Naive thymus-derived CD4-positive, alpha-beta T cell (primary cell): Measurements from ENCODE around the gene RPUSD1. TPM values are rescaled to one million over a fixed set of nuclear protein-coding genes. Genes with fewer than 3 reads are reported as not detected.
"Not testable (repeated sequence)": the region's sequence is repeated elsewhere in the genome, so short reads cannot be mapped to it uniquely, and the experiment has no call there.

ENCODE experiments used
- ATAC-seq: fragments of 150-1000 bp; cut with Tn5 transposase; 2 replicates; pipeline ENCODE4 v1.10.0; 2021; ENCODE audit warnings: mild to moderate bottlenecking, moderate library complexity
- CTCF ChIA-PET: fragments of 350-600 bp; sonication (Branson Sonifier 250); formaldehyde crosslinking; loops from one replicate; lab custom pipeline; 2021; ENCODE audit warnings: antibody characterized with exemption; lab: Charles Lee
- POLR2A ChIA-PET: fragments of 350-600 bp; sonication (Branson Sonifier 250); formaldehyde crosslinking; loops from one replicate; lab custom pipeline; 2021; ENCODE audit warnings: antibody characterized with exemption, inconsistent platforms; lab: Charles Lee
- DNase-seq, 9 donors: peaks; one replicate each; pipeline versions ENCODE4 v3.0.0 to v3.0.0-alpha.2; 2020 to 2022; ENCODE audit warnings: mixed read lengths in 1 of 9
- H3K27ac ChIP-seq: one replicate; pipeline ENCODE4 v1.7.0; 2013; ENCODE audit warnings: mild to moderate bottlenecking, low read depth, low read length, moderate library complexity
- H3K27me3 ChIP-seq, 2 donors: one replicate each; pipeline ENCODE4 v1.7.0; 2013; ENCODE audit warnings: low read length in 2 of 2, mild to moderate bottlenecking in 2 of 2, moderate library complexity in 2 of 2; ENCODE audit not compliant: control insufficient read depth in 2 of 2, insufficient read depth in 2 of 2
- H3K36me3 ChIP-seq, 3 experiments: 1 replicate in 2 of 3; 2 replicates in 1 of 3; pipeline ENCODE4 v1.7.0; 2013; ENCODE audit warnings: low read length in 3 of 3, mild to moderate bottlenecking in 3 of 3, moderate library complexity in 1 of 3; ENCODE audit not compliant: insufficient read depth in 3 of 3, control insufficient read depth in 2 of 3
- H3K4me1 ChIP-seq, 2 donors: one replicate each; pipeline ENCODE4 v1.7.0; 2013; ENCODE audit warnings: low read length in 2 of 2, mild to moderate bottlenecking in 2 of 2, moderate library complexity in 1 of 2; ENCODE audit not compliant: control insufficient read depth in 2 of 2, insufficient read depth in 2 of 2
- H3K4me3 ChIP-seq: 2 replicates; pipeline ENCODE4 v1.7.0; 2013; ENCODE audit warnings: mild to moderate bottlenecking, low read length
- H3K9me3 ChIP-seq, 3 experiments: 1 replicate in 2 of 3; 2 replicates in 1 of 3; pipeline ENCODE4 v1.7.0; 2013; ENCODE audit warnings: low read length in 3 of 3; ENCODE audit not compliant: control insufficient read depth in 2 of 3
- H3K27ac Mint-ChIP-seq, 9 donors: one replicate each; pipeline ENCODE4 v1.8.0; 2020 to 2022; ENCODE audit warnings: mixed read lengths in 9 of 9, mild to moderate bottlenecking in 8 of 9, moderate library complexity in 5 of 9, inconsistent platforms in 2 of 9
- H3K27me3 Mint-ChIP-seq, 5 donors: one replicate each; pipeline ENCODE4 v1.8.0; 2021 to 2022; ENCODE audit warnings: mixed read lengths in 5 of 5, mild to moderate bottlenecking in 1 of 5
- H3K36me3 Mint-ChIP-seq, 5 donors: one replicate each; pipeline ENCODE4 v1.8.0; 2020 to 2022; ENCODE audit warnings: mixed read lengths in 5 of 5, mild to moderate bottlenecking in 3 of 5, inconsistent platforms in 1 of 5
- H3K4me1 Mint-ChIP-seq, 7 donors: one replicate each; pipeline ENCODE4 v1.8.0; 2020 to 2022; ENCODE audit warnings: mixed read lengths in 7 of 7, mild to moderate bottlenecking in 3 of 7, inconsistent platforms in 1 of 7
- H3K4me3 Mint-ChIP-seq, 10 donors: one replicate each; pipeline ENCODE4 v1.8.0; 2020 to 2022; ENCODE audit warnings: mild to moderate bottlenecking in 10 of 10, mixed read lengths in 10 of 10, moderate library complexity in 6 of 10, inconsistent platforms in 2 of 10
- H3K9me3 Mint-ChIP-seq, 11 donors: one replicate each; pipeline ENCODE4 v1.8.0; 2020 to 2022; ENCODE audit warnings: mixed read lengths in 11 of 11, mild to moderate bottlenecking in 4 of 11, inconsistent platforms in 1 of 11, moderate library complexity in 1 of 11
- intact Hi-C, 2 donors: fragments of 100-400 bp; cut with micrococcal nuclease; formaldehyde crosslinking; loops; one replicate each; pipeline ENCODE4 v1.15.1; 2023
- polyA plus RNA-seq, 2 donors: library from polyadenylated mRNA; unstranded; fragments of 300-500 nt; fragmentation: Illumina TruSeq; gene quantifications; one replicate each; pipeline ENCODE4 v1.2.3, GENCODE V29; 2021
- total RNA-seq, 6 experiments: library from RNA in 5 of 6; stranded (reverse) in 5 of 6; gene quantifications; 1 replicate in 5 of 6; 2 replicates in 1 of 6; pipeline ENCODE4 v1.2.3 and lab custom pipeline; 2021 to 2026

The RPUSD1 gene
- total and polyA plus RNA-seq, 7 experiments from 2014 or later: 16.3 to 42.9 (median 30.3) TPM

GRCh38 chr16:824601-825000 lies 36.4 kb upstream of the RPUSD1 start:
- no peak overlapping the region for H3K27ac ChIP-seq
- no peak overlapping the region for H3K4me3 Mint-ChIP-seq
- no peaks in the 10 kb centered on the region for H3K36me3 ChIP-seq
- intact Hi-C loops: no loop called here
- no peak overlapping the region for H3K4me3 ChIP-seq
- ATAC-seq (no peak), DNase-seq (no peak)
- no peaks in the 10 kb centered on the region for H3K9me3 ChIP-seq
- H3K4me1 ChIP-seq: peaks cover 0 to 4% of the 10 kb centered on the region in 2 donors
- H3K27me3 ChIP-seq: no peaks in the 10 kb centered on the region
- H3K36me3 Mint-ChIP-seq: no peaks in the 10 kb centered on the region
- H3K9me3 Mint-ChIP-seq: no peaks in the 10 kb centered on the region
- ChIA-PET POLR2A (no interaction called here), CTCF (no interaction called here)
- peaks cover 4 to 16% (median 8%) of the 10 kb centered on the region in 5 donors for H3K27me3 Mint-ChIP-seq
- no peak overlapping the region for H3K27ac Mint-ChIP-seq
- peaks cover 3 to 7% (median 5%) of the 10 kb centered on the region in 7 donors for H3K4me1 Mint-ChIP-seq

- H3K4me1 ChIP-seq: peaks cover 0 to 7% of the 10 kb centered on the region in 2 donors
- H3K4me3 Mint-ChIP-seq: no peak overlapping the region
- ATAC-seq (no peak), DNase-seq (no peak)
- H3K27me3 Mint-ChIP-seq: peaks cover 5 to 15% (median 6%) of the 10 kb centered on the region in 5 donors
- H3K4me1 Mint-ChIP-seq: peaks cover 4 to 11% (median 9%) of the 10 kb centered on the region in 7 donors
- POLR2A ChIA-PET: no interaction called here
- no peaks in the 10 kb centered on the region for H3K9me3 ChIP-seq
- no peaks in the 10 kb centered on the region for H3K27me3 ChIP-seq
- no peaks in the 10 kb centered on the region for H3K36me3 Mint-ChIP-seq
- no peaks in the 10 kb centered on the region for H3K36me3 ChIP-seq
- CTCF ChIA-PET: no interaction called here
- no peak overlapping the region for H3K27ac Mint-ChIP-seq
- H3K4me3 ChIP-seq: no peak overlapping the region
- intact Hi-C loops: no loop called here
- H3K27ac ChIP-seq: no peak overlapping the region
- no peaks in the 10 kb centered on the region for H3K9me3 Mint-ChIP-seq
These were observed 36.0 kb upstream of the RPUSD1 start for GRCh38 chr16:824194-824593.

DNA sequence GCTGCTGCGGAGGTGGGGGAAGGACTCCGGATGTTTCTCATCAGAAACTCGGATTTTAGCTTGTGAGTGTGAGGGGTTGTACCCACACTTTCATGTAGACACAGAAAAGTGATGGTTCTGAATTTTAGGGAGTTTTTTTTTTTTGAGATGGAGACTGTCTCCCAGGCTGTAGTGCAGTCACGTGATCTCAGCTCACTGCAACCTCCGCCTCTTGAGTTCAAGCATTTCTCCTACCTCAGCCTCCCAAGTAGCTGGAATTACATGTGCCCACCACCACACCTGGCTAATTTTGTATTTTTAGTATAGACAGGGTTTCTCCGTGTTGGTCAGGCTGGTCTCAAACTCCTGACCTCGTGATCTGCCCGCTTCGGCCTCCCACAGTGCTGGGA lies 34.7 kb upstream of the RPUSD1 start:
- H3K27ac ChIP-seq: no peak overlapping the region
- CTCF ChIA-PET: no interaction called here
- H3K27me3 ChIP-seq: no peaks in the 10 kb centered on the region
- H3K4me3 ChIP-seq: no peak overlapping the region
- Mint-ChIP-seq H3K9me3 (no peaks in the 10 kb centered on the region), H3K4me3 (no peak overlapping the region), H3K27me3 (peaks cover 5 to 16% (median 6%) of the 10 kb centered on the region in 5 donors), H3K4me1 (peaks cover 4 to 11% (median 9%) of the 10 kb centered on the region in 7 donors), H3K27ac (no peak overlapping the region), H3K36me3 (no peaks in the 10 kb centered on the region)
- POLR2A ChIA-PET: no interaction called here
- no peaks in the 10 kb centered on the region for H3K36me3 ChIP-seq
- intact Hi-C loops: no loop called here
- DNase-seq (no peak), ATAC-seq (no peak)
- H3K9me3 ChIP-seq: no peaks in the 10 kb centered on the region
- peaks cover 0 to 7% of the 10 kb centered on the region in 2 donors for H3K4me1 ChIP-seq

DNA sequence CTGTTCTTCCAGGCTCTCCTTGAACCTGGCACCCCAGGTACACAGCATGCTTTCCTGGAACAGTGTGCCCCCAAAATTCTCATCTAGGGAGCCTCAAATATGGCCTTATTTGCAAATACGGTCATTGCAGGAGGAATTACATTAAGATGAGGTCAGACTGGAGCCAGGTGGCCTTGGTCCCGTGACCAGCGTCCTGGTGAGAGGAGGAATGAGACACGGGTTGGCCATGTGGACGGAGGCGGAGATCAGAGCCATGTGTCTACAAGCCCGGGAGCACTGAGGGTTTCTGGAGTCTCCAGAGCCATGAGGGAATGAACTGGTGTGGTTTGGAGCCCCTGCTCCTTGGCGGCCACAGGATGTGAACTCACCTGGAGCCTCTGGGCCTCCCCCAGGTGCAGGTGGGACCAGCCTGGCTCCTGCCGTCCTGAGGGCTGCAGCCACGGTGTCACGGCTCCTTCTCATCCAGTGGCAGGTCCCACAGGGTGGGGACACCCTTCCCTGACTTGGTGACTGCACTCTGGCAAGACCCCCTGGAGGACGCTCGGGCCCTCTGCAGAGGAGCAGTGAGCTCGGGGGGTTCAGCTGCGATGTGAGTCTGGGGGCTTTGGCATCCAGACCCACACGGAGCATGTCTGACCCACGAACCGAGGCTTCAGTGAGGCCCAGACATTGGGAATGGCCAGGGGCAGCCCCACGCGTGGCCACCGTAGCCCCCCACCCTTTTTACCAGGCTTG lies 34.2 kb upstream of the RPUSD1 start:
- H3K9me3 ChIP-seq: no peaks in the 10 kb centered on the region
- H3K4me1 ChIP-seq: peaks cover 0 to 7% of the 10 kb centered on the region in 2 donors
- no peaks in the 10 kb centered on the region for H3K36me3 ChIP-seq
- H3K27me3 ChIP-seq: no peaks in the 10 kb centered on the region
- ATAC-seq (no peak), DNase-seq (no peak)
- POLR2A ChIA-PET: no interaction called here
- CTCF ChIA-PET: no interaction called here
- H3K4me3 ChIP-seq: no peak overlapping the region
- no peak overlapping the region for H3K27ac Mint-ChIP-seq
- H3K4me1 Mint-ChIP-seq: peaks cover 4 to 11% (median 9%) of the 10 kb centered on the region in 7 donors
- no peaks in the 10 kb centered on the region for H3K36me3 Mint-ChIP-seq
- intact Hi-C loops: no loop called here
- H3K27ac ChIP-seq: no peak overlapping the region
- H3K9me3 Mint-ChIP-seq: no peaks in the 10 kb centered on the region
- H3K4me3 Mint-ChIP-seq: no peak overlapping the region
- peaks cover 5 to 16% (median 6%) of the 10 kb centered on the region in 5 donors for H3K27me3 Mint-ChIP-seq

DNA sequence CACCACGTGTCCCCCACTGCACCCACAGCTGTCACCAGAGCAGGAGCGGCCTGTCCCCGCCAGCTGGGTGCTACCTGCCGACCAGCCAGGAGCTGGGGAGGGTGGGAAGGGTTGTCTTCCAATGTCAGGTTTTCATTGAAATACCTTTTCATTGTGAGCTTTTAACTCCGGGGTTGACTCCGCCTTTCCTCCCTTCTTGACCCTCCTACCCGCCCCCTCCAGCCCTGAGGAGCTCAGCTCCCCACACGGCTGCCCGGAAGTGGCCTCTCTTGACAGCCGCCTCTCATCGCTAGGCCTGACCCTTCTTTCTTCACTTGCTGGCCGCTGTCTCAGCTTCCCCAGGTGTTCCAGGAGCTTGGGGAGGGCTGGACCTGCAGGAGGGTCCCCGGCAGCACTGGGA lies 33.6 kb upstream of the RPUSD1 start:
- Histone ChIP-seq H3K9me3 (no peaks in the 10 kb centered on the region), H3K27me3 (no peaks in the 10 kb centered on the region), H3K4me3 (no peak overlapping the region), H3K27ac (no peak overlapping the region), H3K36me3 (no peaks in the 10 kb centered on the region), H3K4me1 (peaks cover 0 to 7% of the 10 kb centered on the region in 2 donors)
- H3K4me1 Mint-ChIP-seq: peaks cover 4 to 11% (median 9%) of the 10 kb centered on the region in 7 donors
- DNase-seq (no peak), ATAC-seq (no peak)
- H3K36me3 Mint-ChIP-seq: no peaks in the 10 kb centered on the region
- intact Hi-C loops: no loop called here
- H3K9me3 Mint-ChIP-seq: no peaks in the 10 kb centered on the region
- ChIA-PET CTCF (no interaction called here), POLR2A (no interaction called here)
- no peak overlapping the region for H3K4me3 Mint-ChIP-seq
- peaks cover 5 to 16% (median 6%) of the 10 kb centered on the region in 5 donors for H3K27me3 Mint-ChIP-seq
- H3K27ac Mint-ChIP-seq: no peak overlapping the region

DNA sequence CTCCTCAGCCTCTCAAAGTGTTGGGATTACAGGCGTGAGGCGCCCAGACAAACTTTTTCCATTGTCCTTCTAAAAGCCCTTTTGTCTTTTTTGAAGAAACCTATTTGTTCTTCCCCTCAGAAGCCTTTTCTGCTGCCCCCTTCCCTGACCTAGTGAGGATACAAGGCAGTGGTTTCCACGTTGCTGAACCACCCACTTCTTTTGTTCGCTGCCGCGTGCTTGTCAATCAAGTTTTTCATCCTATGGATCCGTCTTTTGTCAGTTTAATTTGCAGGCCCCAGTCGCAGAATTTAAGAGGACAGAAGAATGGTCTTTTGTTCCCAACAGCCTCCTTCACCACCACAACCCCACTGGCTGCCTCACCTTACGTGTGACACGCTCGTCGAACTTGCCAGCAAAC lies 32.6 kb upstream of the RPUSD1 start:
- POLR2A ChIA-PET: no interaction called here
- H3K4me1 Mint-ChIP-seq: peaks cover 4 to 11% (median 9%) of the 10 kb centered on the region in 7 donors
- CTCF ChIA-PET: no interaction called here
- no peaks in the 10 kb centered on the region for H3K9me3 Mint-ChIP-seq
- H3K4me3 Mint-ChIP-seq: no peak overlapping the region
- H3K27me3 ChIP-seq: no peaks in the 10 kb centered on the region
- H3K4me1 ChIP-seq: peaks cover 0 to 7% of the 10 kb centered on the region in 2 donors
- H3K27me3 Mint-ChIP-seq: peaks cover 2 to 19% (median 8%) of the 10 kb centered on the region in 5 donors
- no peaks in the 10 kb centered on the region for H3K36me3 Mint-ChIP-seq
- H3K36me3 ChIP-seq: no peaks in the 10 kb centered on the region
- no peak overlapping the region for H3K27ac ChIP-seq
- intact Hi-C loops: no loop called here
- DNase-seq: no peak
- no peak overlapping the region for H3K4me3 ChIP-seq
- peak overlapping the region in 1 of 9 donors; percentile 34 for H3K27ac Mint-ChIP-seq
- no peaks in the 10 kb centered on the region for H3K9me3 ChIP-seq
- no peak for ATAC-seq

DNA sequence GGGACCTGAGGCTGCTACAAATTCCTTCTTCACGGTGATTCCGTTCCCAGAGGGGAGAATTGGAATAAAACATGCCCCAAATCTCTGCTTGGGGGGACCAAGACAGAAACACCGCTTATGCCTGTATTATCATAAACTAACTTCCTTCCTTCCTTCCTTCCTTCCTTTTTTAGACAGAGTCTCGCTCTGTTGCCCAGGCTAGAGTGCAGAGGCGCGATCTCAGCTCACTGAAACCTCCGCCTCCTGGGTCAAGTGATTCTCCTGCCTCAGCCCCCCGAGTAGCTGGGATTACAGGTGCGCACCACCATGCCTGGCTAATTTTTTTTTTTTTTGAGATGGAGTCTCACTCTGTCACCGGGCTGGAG lies 31.8 kb upstream of the RPUSD1 start:
- H3K4me1 ChIP-seq, H3K36me3 ChIP-seq, intact Hi-C loops, DNase-seq, H3K9me3 ChIP-seq, CTCF ChIA-PET, H3K9me3 Mint-ChIP-seq, H3K36me3 Mint-ChIP-seq, H3K27me3 ChIP-seq, POLR2A ChIA-PET, H3K27ac ChIP-seq, ATAC-seq, H3K4me3 ChIP-seq: not testable (repeated sequence)
- H3K27ac Mint-ChIP-seq: peak overlapping the region in 6 of 9 donors; percentile 32 to 89 (median 48)
- peak overlapping the region in 8 of 10 donors; percentile 6 to 60 (median 54) for H3K4me3 Mint-ChIP-seq
- peaks cover 4 to 11% (median 9%) of the 10 kb centered on the region in 7 donors for H3K4me1 Mint-ChIP-seq
- peaks cover under 1 to 21% (median 8%) of the 10 kb centered on the region in 5 donors for H3K27me3 Mint-ChIP-seq
